HUES6 (cell line): ENCODE measurements around the gene WDR75.
A peak's percentile ranks its signal among the peaks of the same experiment; 100 is the strongest.

Source experiments
- H3K27ac ChIP-seq: 2 replicates; pipeline ENCODE4 v1.7.0; 2013; ENCODE audit warnings: low read depth, mild to moderate bottlenecking, low read length, inconsistent platforms
- H3K27me3 ChIP-seq: 2 replicates; pipeline ENCODE4 v1.6.1; 2013; ENCODE audit warnings: low read length; ENCODE audit not compliant: control insufficient read depth, insufficient read depth
- H3K36me3 ChIP-seq: 2 replicates; pipeline ENCODE4 v1.6.1; 2013; ENCODE audit warnings: low read length; ENCODE audit not compliant: control insufficient read depth, insufficient read depth
- H3K4me1 ChIP-seq: 2 replicates; pipeline ENCODE4 v1.6.1; 2013; ENCODE audit warnings: low read length; ENCODE audit not compliant: control insufficient read depth, insufficient read depth
- H3K4me3 ChIP-seq: 2 replicates; pipeline ENCODE4 v1.5.1; 2013; ENCODE audit warnings: low read depth, low read length
- H3K9ac ChIP-seq: one replicate; pipeline ENCODE4 v1.6.1; 2013; ENCODE audit warnings: mild to moderate bottlenecking, low read length
- H3K9me3 ChIP-seq: 2 replicates; pipeline ENCODE4 v1.6.1; 2013; ENCODE audit warnings: low read depth, low read length; ENCODE audit not compliant: control insufficient read depth, insufficient read depth

The WDR75 gene

GRCh38 chr2:189440947-189441708, at the start of gene WDR75:
WDR75 (plus strand) TSS chr2:189441474; CDS start chr2:189441493, 19 bp downstream.
- Histone ChIP-seq H3K9ac (peak within 1 kb of the TSS; percentile 89), H3K27me3 (no peaks in the 10 kb centered on the region), H3K4me1 (peaks cover 10% of the 10 kb centered on the region), H3K36me3 (peaks cover 14% of the 10 kb centered on the region), H3K9me3 (no peaks in the 10 kb centered on the region), H3K27ac (peak within 1 kb of the TSS; percentile 67; the same call in 1 of the 2 replicates), H3K4me3 (peak within 1 kb of the TSS; percentile 96)

- no peaks in the 10 kb centered on the region for H3K27me3 ChIP-seq
- H3K4me1 ChIP-seq, result no peaks in the 10 kb centered on the region
- H3K27ac ChIP-seq, result no peak overlapping the region
- H3K36me3 ChIP-seq, result no peaks in the 10 kb centered on the region
- no peak overlapping the region for H3K4me3 ChIP-seq
- H3K9me3 ChIP-seq, result no peaks in the 10 kb centered on the region
- H3K9ac ChIP-seq, result no peak overlapping the region
Measured at GRCh38 chr2:189393440-189394111, 47.7 kb upstream of the WDR75 start.

- Histone ChIP-seq H3K4me1 (no peaks in the 10 kb centered on the region), H3K4me3 (no peak overlapping the region), H3K9ac (no peak overlapping the region), H3K27me3 (no peaks in the 10 kb centered on the region), H3K27ac (no peak overlapping the region), H3K9me3 (no peaks in the 10 kb centered on the region), H3K36me3 (no peaks in the 10 kb centered on the region)
Measured at GRCh38 chr2:189394525-189394924, 46.7 kb upstream of the WDR75 start.

- H3K9ac ChIP-seq, result no peak overlapping the region
Measured at GRCh38 chr2:189402932-189403331, 38.3 kb upstream of the WDR75 start.

DNA sequence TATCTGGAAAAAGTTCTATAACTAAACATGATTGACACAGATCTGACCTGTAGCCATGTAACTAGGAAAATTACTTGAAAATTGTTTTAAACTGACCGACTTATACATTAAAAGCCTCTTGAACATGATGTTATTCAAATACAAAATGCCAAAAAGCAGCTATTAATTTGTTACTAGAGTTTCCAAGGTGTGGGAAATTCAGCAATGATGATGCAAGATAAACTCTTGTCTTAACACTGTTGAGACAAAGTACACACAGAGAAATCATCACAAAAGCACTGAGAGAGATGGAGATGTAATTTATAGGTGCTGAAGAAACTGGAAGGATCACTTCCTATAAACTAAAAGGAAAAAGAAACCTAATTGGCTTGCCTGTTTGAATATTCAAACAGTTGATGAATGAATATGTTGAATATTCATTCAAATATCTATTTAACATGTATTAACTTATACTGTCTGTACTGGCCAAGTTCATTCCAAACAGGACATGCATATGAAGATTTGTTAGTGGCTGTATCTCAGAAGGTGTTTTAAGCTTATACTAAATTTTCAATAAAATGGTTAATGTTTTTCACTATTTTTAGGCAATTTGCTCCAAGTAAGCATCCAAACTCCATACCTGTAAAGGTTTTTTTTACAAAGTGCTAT, 34.6 kb upstream of the WDR75 start:
- no peaks in the 10 kb centered on the region for H3K9me3 ChIP-seq
- H3K27me3 ChIP-seq, result no peaks in the 10 kb centered on the region
- no peak overlapping the region for H3K4me3 ChIP-seq
- peaks cover 13% of the 10 kb centered on the region; the same call in 1 of the 2 replicates for H3K4me1 ChIP-seq
- H3K36me3 ChIP-seq, result no peaks in the 10 kb centered on the region
- no peak overlapping the region for H3K9ac ChIP-seq
- no peak overlapping the region for H3K27ac ChIP-seq

More at GRCh38 chr2:189402932-189403331, 38.3 kb upstream of the WDR75 start:
- H3K36me3 ChIP-seq, result no peaks in the 10 kb centered on the region
- no peaks in the 10 kb centered on the region for H3K27me3 ChIP-seq
- H3K4me3 ChIP-seq, result no peak overlapping the region
- no peak overlapping the region for H3K27ac ChIP-seq
- peaks cover 13% of the 10 kb centered on the region; the same call in 1 of the 2 replicates for H3K4me1 ChIP-seq
- no peaks in the 10 kb centered on the region for H3K9me3 ChIP-seq

DNA sequence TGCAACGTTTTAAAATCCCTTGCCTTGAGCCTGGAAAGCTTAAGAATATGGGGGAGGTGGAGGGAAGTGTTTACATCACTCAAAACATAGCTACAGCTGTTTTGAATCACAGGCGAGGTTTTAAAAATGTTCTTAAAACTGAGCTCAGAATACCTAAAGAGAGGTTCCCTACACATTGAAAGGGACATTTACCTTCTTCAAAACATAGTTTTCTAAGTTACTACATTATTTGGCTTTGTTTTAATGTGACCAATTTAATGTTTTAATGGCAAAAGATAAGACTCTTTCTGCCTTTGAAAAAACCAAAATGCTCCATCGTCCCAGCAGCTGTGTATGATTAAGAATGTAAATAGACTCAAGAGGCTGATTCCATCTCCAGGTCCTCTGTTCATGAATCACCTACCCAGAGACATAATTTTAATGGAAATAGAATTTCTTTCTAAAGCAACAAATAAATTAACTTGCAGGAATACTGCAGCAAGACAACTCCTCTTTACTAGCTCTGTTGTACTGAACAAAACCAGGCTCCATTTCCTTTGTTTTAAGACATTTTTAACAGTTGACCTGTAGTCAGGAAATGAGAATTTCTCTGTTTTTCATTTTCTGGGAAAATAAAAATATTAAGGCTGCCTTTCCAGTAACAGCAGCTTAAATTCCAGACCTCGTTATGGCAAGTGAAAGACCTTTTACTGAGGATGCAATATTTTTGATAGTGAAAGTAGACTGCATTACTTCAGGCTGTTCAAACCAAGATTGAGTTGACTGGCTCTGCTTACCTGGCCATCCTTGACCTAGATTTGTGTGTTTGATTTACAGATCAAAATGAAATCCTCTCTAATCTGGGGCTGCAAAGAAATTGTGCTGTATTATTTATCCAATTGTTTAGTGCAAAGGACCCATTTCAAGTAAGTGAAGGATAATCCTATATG, 33.7 kb upstream of the WDR75 start:
- no peaks in the 10 kb centered on the region for H3K27me3 ChIP-seq
- no peaks in the 10 kb centered on the region for H3K9me3 ChIP-seq
- no peaks in the 10 kb centered on the region for H3K36me3 ChIP-seq
- H3K4me3 ChIP-seq, result no peak overlapping the region
- H3K27ac ChIP-seq, result no peak overlapping the region
- peaks cover 17% of the 10 kb centered on the region; the same call in 1 of the 2 replicates for H3K4me1 ChIP-seq
- H3K9ac ChIP-seq, result no peak overlapping the region

DNA sequence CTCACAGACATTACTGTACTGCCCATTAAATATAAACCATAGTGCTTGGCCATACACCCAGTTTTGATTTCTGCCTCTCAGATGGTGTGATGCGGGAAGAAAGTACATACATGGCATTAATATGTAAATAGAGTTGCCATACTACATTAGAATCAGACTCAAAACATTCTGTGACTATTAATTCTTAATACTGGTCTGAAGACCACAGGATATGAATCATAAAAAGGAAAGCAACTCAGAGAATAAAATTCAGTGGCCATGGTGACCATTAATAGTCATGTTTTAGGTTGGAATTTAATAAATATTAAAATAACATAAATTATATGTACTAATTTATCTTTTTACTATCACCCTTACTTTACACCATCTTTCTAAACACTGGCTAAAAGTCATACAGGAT, 33.0 kb upstream of the WDR75 start:
- Histone ChIP-seq H3K9me3 (no peaks in the 10 kb centered on the region), H3K4me3 (no peak overlapping the region), H3K27me3 (no peaks in the 10 kb centered on the region), H3K9ac (no peak overlapping the region), H3K36me3 (no peaks in the 10 kb centered on the region), H3K27ac (no peak overlapping the region), H3K4me1 (peaks cover 17% of the 10 kb centered on the region; the same call in 1 of the 2 replicates)

DNA sequence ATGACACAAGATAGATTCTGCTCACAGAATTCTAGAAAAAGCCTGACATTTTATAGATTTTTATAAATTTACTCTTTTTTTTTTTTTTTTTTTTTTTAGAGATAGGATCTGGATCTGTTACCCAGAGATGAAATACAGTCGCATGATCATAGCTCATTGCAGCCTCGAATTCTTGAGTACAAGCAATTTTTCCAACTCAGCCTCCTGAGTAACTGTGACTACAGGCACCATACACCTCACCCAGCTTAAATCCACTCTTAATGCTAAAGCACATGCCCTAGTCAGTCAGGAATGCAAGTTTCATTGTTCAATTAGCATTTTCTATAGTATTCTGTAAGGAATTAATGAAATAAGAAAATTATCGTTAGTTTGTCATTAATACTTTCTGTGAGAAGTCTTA, 32.1 kb upstream of the WDR75 start:
- Histone ChIP-seq H3K4me1 (peaks cover 17% of the 10 kb centered on the region; the same call in 1 of the 2 replicates), H3K27me3 (no peaks in the 10 kb centered on the region), H3K27ac (no peak overlapping the region), H3K9ac (no peak overlapping the region), H3K9me3 (no peaks in the 10 kb centered on the region), H3K4me3 (no peak overlapping the region), H3K36me3 (no peaks in the 10 kb centered on the region)

GRCh38 chr2:189409647-189410046, 31.6 kb upstream of the WDR75 start:
- Histone ChIP-seq H3K9ac (no peak overlapping the region), H3K27me3 (no peaks in the 10 kb centered on the region), H3K4me1 (peaks cover 17% of the 10 kb centered on the region; the same call in 1 of the 2 replicates), H3K27ac (no peak overlapping the region), H3K36me3 (no peaks in the 10 kb centered on the region), H3K9me3 (no peaks in the 10 kb centered on the region), H3K4me3 (no peak overlapping the region)

DNA sequence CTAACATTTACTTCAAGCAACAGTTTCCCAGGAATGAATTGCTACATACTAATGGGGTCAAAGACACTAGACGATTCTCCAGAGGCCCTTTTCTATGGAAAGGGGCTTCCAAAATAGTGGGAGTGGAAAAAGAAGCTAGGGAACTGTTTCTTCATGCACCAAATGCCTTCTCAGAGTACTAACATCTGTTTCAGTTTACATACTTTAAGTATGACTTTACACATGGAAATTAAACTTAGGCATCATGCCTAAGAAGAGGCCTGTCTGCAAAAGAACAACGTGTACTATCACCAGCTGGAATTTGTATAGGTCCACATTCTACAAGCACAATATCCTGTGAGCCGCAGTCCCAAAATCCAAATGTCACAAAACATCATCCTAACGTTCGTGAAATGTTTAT, 29.4 kb upstream of the WDR75 start:
- H3K4me1 ChIP-seq, result peaks cover 13% of the 10 kb centered on the region; the same call in 1 of the 2 replicates
- H3K36me3 ChIP-seq, result no peaks in the 10 kb centered on the region
- no peaks in the 10 kb centered on the region for H3K9me3 ChIP-seq
- H3K27ac ChIP-seq, result no peak overlapping the region
- no peaks in the 10 kb centered on the region for H3K27me3 ChIP-seq
- H3K4me3 ChIP-seq, result no peak overlapping the region
- H3K9ac ChIP-seq, result no peak overlapping the region
